Measurements from ENCODE around the gene PKN3.

GRCh38 chr9:128718047-128718446, 15.7 kb downstream of the PKN3 start:
- TF ChIP-seq EZH2 (IDR thresholded peaks at IDR 0.05; ENCODE audit: borderline replicate concordance, low read length) = no peak
- TF ChIP-seq CTCF (IDR thresholded peaks at IDR 0.05; ENCODE audit: low read length) = no peak

All from OCI-LY1 (cell line).